Smooth muscle cell (in vitro differentiated cells): Measurements from ENCODE around the gene DDX17. TPM values are rescaled to one million over a fixed set of nuclear protein-coding genes. Genes with fewer than 3 reads are reported as not detected.

Source experiments
- DNase-seq: peaks from one replicate; lab custom pipeline; 2025; ENCODE audit not compliant: unreplicated experiment; lab: John Stamatoyannopoulos, UW
- H2AFZ ChIP-seq: fragments of 200-600 bp; sonication (generic); 2 replicates; pipeline ENCODE4 v1.6.0; 2016; ENCODE audit warnings: antibody characterized with exemption, low read depth, mild to moderate bottlenecking
- H3F3A ChIP-seq: fragments of 200-600 bp; sonication (generic); 2 replicates; pipeline ENCODE4 v1.6.0; 2017; ENCODE audit warnings: antibody characterized with exemption, low read depth
- H3K27ac ChIP-seq: fragments of 200-600 bp; sonication (generic); 2 replicates; pipeline ENCODE4 v1.5.1; 2016; ENCODE audit warnings: low read depth, mild to moderate bottlenecking
- H3K27me3 ChIP-seq: fragments of 200-600 bp; sonication (generic); 2 replicates; pipeline ENCODE4 v1.6.1; 2016; ENCODE audit warnings: low read depth, mild to moderate bottlenecking
- H3K36me3 ChIP-seq: fragments of 200-600 bp; sonication (generic); 2 replicates; pipeline ENCODE4 v1.5.1; 2016; ENCODE audit warnings: low read depth
- H3K4me1 ChIP-seq: fragments of 200-600 bp; sonication (generic); 2 replicates; pipeline ENCODE4 v1.5.1; 2016; ENCODE audit warnings: low read depth
- H3K4me2 ChIP-seq: fragments of 200-600 bp; sonication (generic); 2 replicates; pipeline ENCODE4 v1.6.0; 2016; ENCODE audit warnings: mild to moderate bottlenecking
- H3K4me3 ChIP-seq: fragments of 200-600 bp; sonication (generic); 2 replicates; pipeline ENCODE4 v1.5.1; 2016; ENCODE audit warnings: mild to moderate bottlenecking
- H3K79me2 ChIP-seq: fragments of 200-600 bp; sonication (generic); 2 replicates; pipeline ENCODE4 v1.6.0; 2016; ENCODE audit warnings: low read depth, mild to moderate bottlenecking
- H3K9ac ChIP-seq: fragments of 200-600 bp; sonication (generic); 2 replicates; pipeline ENCODE4 v1.6.0; 2016; ENCODE audit warnings: low read depth
- H3K9me3 ChIP-seq: fragments of 200-600 bp; sonication (generic); replicated peaks from 2 replicates; pipeline ENCODE4 v1.5.1; 2016; ENCODE audit warnings: low read depth
- H4K20me1 ChIP-seq: fragments of 200-600 bp; sonication (generic); 2 replicates; pipeline ENCODE4 v1.6.0; 2016; ENCODE audit warnings: low read depth
- WGBS: methylation state at CpG from one replicate; pipeline ENCODE4 v1.1.7; 2016; ENCODE audit warnings: low lambda C conversion rate; 5-methylcytosine and 5-hydroxymethylcytosine counted together
- polyA plus RNA-seq: library from polyadenylated mRNA; unstranded; fragments of >200 nt; fragmentation: Nextera tagmentation; extraction: Ambion mirVana; gene quantifications from 2 replicates; pipeline ENCODE4 v1.2.1, GENCODE V29; 2016
- total RNA-seq: library from RNA; depleted of rRNA; stranded (reverse); fragments of >200 nt; gene quantifications from 2 replicates; pipeline ENCODE4 v1.2.3, GENCODE V29; 2014
- TF ChIP-seq, protein P1 (sequence below): fragments of 200-600 bp; sonication (generic); IDR thresholded peaks from 2 replicates; pipeline ENCODE4 v1.5.1; 2017; ENCODE audit warnings: borderline replicate concordance, mild to moderate bottlenecking, antibody characterized with exemption; ENCODE audit not compliant: insufficient read depth, poor library complexity, severe bottlenecking

DDX17 gene
- total and polyA plus RNA-seq, 2 experiments from 2014 or later, result 11.5 to 182 TPM

DNA sequence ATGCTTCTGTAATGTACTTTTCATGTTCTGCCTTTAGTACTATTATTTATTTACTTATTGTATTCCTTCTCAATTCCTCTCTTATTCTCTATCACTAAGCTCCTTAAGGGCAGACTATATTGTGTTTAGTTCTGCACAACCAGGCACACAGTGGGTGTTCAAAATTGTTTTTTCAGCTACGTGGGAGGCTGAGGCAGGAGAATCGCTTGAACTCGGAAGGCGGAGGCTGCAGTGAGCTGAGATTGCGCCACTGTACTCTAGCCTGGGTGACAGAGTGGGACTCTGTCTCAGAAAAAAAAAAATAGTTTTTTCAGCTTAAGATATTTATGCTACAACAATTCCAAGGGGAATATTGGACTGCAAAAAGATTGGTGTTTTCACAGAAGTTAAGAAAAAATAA is 17.4 kb upstream of the DDX17 start:
- H3K4me1 ChIP-seq, result no peaks in the 10 kb centered on the region
- no peaks in the 10 kb centered on the region for H3K27me3 ChIP-seq
- no peaks in the 10 kb centered on the region for H4K20me1 ChIP-seq
- H3K36me3 ChIP-seq, result no peaks in the 10 kb centered on the region
- WGBS, result 96% methylated on average over 5 of the region's 5 CpGs
- TF ChIP-seq, protein P1, sequence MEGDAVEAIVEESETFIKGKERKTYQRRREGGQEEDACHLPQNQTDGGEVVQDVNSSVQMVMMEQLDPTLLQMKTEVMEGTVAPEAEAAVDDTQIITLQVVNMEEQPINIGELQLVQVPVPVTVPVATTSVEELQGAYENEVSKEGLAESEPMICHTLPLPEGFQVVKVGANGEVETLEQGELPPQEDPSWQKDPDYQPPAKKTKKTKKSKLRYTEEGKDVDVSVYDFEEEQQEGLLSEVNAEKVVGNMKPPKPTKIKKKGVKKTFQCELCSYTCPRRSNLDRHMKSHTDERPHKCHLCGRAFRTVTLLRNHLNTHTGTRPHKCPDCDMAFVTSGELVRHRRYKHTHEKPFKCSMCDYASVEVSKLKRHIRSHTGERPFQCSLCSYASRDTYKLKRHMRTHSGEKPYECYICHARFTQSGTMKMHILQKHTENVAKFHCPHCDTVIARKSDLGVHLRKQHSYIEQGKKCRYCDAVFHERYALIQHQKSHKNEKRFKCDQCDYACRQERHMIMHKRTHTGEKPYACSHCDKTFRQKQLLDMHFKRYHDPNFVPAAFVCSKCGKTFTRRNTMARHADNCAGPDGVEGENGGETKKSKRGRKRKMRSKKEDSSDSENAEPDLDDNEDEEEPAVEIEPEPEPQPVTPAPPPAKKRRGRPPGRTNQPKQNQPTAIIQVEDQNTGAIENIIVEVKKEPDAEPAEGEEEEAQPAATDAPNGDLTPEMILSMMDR, result no peak
- no peak overlapping the region for H3K4me2 ChIP-seq
- no peaks in the 10 kb centered on the region for H3K79me2 ChIP-seq
- H2AFZ ChIP-seq, result no peak overlapping the region
- no peak overlapping the region for H3K27ac ChIP-seq
- no peak overlapping the region for H3K9ac ChIP-seq
- no peak for DNase-seq
- no peaks in the 10 kb centered on the region for H3F3A ChIP-seq
- H3K4me3 ChIP-seq, result no peak overlapping the region
- no peaks in the 10 kb centered on the region for H3K9me3 ChIP-seq

DNA sequence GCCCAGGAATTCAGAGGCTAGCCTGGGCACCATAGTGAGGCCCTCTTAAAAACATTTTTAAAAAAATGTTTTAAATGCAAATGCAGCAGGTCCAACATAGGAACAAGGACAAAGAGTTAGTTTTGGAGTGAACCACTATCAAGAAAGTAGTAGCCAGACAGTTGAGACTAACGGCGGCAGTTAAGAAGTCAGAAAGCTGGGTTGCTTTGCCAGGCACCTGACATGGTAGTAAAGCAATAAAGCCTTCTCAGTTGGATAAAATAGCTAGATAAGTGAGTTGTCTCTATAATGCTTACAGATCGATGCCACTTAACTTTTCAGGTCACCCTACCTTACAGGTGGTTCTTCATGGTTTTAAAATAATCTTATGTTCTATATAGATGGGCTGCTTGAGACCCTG is 16.9 kb upstream of the DDX17 start:
- Histone ChIP-seq H3K36me3 (no peaks in the 10 kb centered on the region), H3K79me2 (no peaks in the 10 kb centered on the region), H3K9ac (no peak overlapping the region), H3K4me3 (no peak overlapping the region), H2AFZ (no peak overlapping the region), H3K4me2 (no peak overlapping the region), H3F3A (no peaks in the 10 kb centered on the region), H3K4me1 (no peaks in the 10 kb centered on the region), H3K27ac (no peak overlapping the region), H4K20me1 (no peaks in the 10 kb centered on the region), H3K9me3 (no peaks in the 10 kb centered on the region), H3K27me3 (no peaks in the 10 kb centered on the region)
- TF ChIP-seq, protein P1, result no peak
- no peak for DNase-seq
- WGBS, result 97% methylated on average over 3 of the region's 3 CpGs

DNA sequence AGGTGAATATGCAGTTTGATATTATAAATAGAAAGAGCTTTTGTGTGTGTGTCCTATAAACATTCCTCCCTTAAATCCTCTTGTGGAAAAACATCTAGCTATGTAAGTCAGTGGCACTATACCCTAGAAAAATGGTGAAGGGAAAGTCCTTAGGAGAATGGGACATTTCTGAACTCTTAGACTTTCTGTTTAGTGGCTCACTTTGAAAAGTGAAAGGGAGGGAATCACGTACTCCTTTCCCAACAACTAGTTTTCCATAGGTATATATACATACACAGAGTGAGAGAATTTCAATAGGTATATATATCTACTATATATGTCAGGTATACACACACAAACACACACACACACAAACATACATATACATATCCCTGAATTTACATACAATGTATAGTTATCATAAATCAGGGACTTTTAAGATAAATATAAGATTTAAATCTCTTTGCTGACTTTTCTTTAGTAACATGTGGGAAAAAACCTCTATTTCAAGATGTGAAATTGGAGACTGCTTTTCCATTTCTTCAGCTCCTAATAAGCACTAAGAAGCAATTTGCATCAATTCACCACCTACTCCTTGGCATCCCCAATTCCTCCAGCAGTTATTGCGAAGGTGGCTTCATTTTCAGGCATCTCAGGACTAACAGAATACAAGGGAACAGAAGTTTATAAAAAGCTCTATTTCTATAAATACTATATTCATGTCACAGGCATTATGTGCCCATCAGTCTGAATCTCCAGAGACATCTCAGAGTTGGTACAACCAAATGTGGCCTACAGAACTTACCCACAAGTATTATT is 13.5 kb upstream of the DDX17 start:
- Histone ChIP-seq H3K27me3 (no peaks in the 10 kb centered on the region), H3K27ac (no peak overlapping the region), H3K79me2 (no peaks in the 10 kb centered on the region), H2AFZ (no peak overlapping the region), H3K4me3 (no peak overlapping the region), H3K4me2 (no peak overlapping the region), H3K36me3 (no peaks in the 10 kb centered on the region), H3K9me3 (no peaks in the 10 kb centered on the region), H3K4me1 (no peaks in the 10 kb centered on the region), H4K20me1 (no peaks in the 10 kb centered on the region), H3F3A (no peaks in the 10 kb centered on the region), H3K9ac (no peak overlapping the region)
- DNase-seq, result no peak
- WGBS, result 100% methylated on average over 2 of the region's 2 CpGs
- TF ChIP-seq, protein P1, result no peak

DNA sequence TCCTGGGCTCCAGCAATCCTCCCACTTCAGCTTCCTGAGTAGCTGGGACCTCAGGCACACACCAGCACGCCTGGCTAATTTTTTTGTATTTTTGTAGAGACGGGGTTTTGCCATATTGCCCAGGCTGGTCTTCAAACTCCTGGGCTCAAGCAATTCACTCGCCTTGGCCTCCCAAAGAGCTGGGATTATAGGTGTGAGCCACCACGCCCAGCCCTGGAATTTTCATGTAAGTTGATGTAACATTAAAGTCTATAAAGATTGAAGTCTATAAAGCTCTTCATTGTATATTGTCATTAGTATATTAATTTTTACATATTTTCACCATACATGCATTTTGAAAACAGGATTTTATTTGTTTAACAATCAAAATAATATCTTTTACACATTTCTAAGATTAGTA is 12.5 kb upstream of the DDX17 start:
- Histone ChIP-seq H3K27me3 (no peaks in the 10 kb centered on the region), H3K36me3 (no peaks in the 10 kb centered on the region), H3F3A (no peaks in the 10 kb centered on the region), H3K9ac (no peak overlapping the region), H3K4me1 (no peaks in the 10 kb centered on the region), H3K79me2 (no peaks in the 10 kb centered on the region), H3K27ac (no peak overlapping the region), H3K4me3 (no peak overlapping the region), H3K4me2 (no peak overlapping the region), H2AFZ (no peak overlapping the region), H3K9me3 (no peaks in the 10 kb centered on the region), H4K20me1 (no peaks in the 10 kb centered on the region)
- TF ChIP-seq, protein P1, result no peak
- DNase-seq, result no peak
- 96% methylated on average over 4 of the region's 4 CpGs for WGBS
